ENCODE data around the gene TNN. TPM values are rescaled to one million over a fixed set of nuclear protein-coding genes. Genes with fewer than 3 reads are reported as not detected.

Gene TNN
- total and polyA plus RNA-seq, 2 experiments from 2014 or later = 0.18 to 0.31 TPM

DNA sequence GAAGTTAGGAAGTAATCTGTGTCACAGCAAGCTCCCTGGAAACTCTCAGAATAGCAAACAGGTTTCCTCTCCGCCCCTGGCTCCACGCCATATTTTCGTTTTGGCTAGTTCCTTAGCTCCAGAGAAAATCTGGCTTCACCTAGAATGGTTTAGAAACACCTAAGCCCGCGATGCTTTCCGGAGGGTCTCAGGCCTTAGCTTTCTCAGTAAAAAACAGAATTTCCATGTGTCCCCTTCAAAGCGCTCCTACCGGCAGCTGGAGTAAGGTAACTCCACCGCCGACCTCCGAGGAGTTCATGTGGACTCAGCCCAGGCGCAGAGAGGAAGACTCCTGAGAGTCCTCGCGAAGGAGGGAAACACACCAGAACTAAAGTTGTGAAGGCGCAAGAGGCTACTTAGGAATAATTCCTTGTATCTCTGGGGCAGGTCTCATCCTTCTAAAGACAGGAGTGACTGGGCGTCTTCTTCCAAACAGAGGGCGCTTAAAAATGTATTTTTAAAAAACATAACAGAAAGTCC is 124.5 kb downstream of the TNN start:
- H3K36me3 Mint-ChIP-seq (ENCODE audit: low read depth) = no peaks in the 10 kb centered on the region
- H3K27me3 Mint-ChIP-seq (ENCODE audit: insufficient read depth, low read depth, poor library complexity) = peaks cover 18% of the 10 kb centered on the region
- TF ChIP-seq REST (IDR thresholded peaks at IDR 0.05; ENCODE audit: unreplicated experiment) (no peak), EZH2 (IDR thresholded peaks at IDR 0.05; ENCODE audit: low read depth, unreplicated experiment) (no peak), STAT1 (IDR thresholded peaks at IDR 0.05; ENCODE audit: unreplicated experiment) (no peak), CREB1 (CRISPR knock-in tag; IDR thresholded peaks at IDR 0.05; ENCODE audit: low read depth) (0 out of 2 replicates have a peak, but pooled peaks have one; percentile 15), ZNF114 (CRISPR knock-in tag; IDR thresholded peaks at IDR 0.05) (no peak)
- TF ChIP-seq, protein P1, sequence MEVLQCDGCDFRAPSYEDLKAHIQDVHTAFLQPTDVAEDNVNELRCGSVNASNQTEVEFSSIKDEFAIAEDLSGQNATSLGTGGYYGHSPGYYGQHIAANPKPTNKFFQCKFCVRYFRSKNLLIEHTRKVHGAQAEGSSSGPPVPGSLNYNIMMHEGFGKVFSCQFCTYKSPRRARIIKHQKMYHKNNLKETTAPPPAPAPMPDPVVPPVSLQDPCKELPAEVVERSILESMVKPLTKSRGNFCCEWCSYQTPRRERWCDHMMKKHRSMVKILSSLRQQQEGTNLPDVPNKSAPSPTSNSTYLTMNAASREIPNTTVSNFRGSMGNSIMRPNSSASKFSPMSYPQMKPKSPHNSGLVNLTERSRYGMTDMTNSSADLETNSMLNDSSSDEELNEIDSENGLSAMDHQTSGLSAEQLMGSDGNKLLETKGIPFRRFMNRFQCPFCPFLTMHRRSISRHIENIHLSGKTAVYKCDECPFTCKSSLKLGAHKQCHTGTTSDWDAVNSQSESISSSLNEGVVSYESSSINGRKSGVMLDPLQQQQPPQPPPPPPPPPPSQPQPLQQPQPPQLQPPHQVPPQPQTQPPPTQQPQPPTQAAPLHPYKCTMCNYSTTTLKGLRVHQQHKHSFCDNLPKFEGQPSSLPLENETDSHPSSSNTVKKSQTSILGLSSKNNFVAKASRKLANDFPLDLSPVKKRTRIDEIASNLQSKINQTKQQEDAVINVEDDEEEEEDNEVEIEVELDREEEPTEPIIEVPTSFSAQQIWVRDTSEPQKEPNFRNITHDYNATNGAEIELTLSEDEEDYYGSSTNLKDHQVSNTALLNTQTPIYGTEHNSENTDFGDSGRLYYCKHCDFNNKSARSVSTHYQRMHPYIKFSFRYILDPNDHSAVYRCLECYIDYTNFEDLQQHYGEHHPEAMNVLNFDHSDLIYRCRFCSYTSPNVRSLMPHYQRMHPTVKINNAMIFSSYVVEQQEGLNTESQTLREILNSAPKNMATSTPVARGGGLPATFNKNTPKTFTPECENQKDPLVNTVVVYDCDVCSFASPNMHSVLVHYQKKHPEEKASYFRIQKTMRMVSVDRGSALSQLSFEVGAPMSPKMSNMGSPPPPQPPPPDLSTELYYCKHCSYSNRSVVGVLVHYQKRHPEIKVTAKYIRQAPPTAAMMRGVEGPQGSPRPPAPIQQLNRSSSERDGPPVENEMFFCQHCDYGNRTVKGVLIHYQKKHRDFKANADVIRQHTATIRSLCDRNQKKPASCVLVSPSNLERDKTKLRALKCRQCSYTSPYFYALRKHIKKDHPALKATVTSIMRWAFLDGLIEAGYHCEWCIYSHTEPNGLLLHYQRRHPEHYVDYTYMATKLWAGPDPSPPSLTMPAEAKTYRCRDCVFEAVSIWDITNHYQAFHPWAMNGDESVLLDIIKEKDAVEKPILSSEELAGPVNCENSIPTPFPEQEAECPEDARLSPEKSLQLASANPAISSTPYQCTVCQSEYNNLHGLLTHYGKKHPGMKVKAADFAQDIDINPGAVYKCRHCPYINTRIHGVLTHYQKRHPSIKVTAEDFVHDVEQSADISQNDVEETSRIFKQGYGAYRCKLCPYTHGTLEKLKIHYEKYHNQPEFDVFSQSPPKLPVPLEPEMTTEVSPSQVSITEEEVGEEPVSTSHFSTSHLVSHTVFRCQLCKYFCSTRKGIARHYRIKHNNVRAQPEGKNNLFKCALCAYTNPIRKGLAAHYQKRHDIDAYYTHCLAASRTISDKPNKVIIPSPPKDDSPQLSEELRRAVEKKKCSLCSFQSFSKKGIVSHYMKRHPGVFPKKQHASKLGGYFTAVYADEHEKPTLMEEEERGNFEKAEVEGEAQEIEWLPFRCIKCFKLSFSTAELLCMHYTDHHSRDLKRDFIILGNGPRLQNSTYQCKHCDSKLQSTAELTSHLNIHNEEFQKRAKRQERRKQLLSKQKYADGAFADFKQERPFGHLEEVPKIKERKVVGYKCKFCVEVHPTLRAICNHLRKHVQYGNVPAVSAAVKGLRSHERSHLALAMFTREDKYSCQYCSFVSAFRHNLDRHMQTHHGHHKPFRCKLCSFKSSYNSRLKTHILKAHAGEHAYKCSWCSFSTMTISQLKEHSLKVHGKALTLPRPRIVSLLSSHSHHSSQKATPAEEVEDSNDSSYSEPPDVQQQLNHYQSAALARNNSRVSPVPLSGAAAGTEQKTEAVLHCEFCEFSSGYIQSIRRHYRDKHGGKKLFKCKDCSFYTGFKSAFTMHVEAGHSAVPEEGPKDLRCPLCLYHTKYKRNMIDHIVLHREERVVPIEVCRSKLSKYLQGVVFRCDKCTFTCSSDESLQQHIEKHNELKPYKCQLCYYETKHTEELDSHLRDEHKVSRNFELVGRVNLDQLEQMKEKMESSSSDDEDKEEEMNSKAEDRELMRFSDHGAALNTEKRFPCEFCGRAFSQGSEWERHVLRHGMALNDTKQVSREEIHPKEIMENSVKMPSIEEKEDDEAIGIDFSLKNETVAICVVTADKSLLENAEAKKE (CRISPR knock-in tag; IDR thresholded peaks at IDR 0.05) = no peak
- TF ChIP-seq, protein P2, sequence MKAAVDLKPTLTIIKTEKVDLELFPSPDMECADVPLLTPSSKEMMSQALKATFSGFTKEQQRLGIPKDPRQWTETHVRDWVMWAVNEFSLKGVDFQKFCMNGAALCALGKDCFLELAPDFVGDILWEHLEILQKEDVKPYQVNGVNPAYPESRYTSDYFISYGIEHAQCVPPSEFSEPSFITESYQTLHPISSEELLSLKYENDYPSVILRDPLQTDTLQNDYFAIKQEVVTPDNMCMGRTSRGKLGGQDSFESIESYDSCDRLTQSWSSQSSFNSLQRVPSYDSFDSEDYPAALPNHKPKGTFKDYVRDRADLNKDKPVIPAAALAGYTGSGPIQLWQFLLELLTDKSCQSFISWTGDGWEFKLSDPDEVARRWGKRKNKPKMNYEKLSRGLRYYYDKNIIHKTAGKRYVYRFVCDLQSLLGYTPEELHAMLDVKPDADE (IDR thresholded peaks at IDR 0.05) = no peak
- H3F3A ChIP-seq (replicated peaks; ENCODE audit: low read depth) = peaks cover 7% of the 10 kb centered on the region; the same call in 1 of the 2 replicates
- no peaks in the 10 kb centered on the region for H3K79me2 ChIP-seq (replicated peaks; ENCODE audit: insufficient read depth)
- H3K27ac ChIP-seq (ENCODE audit: low read depth) = no peak overlapping the region
- H3K4me1 ChIP-seq (ENCODE audit: insufficient read depth) = peaks cover 11% of the 10 kb centered on the region; the same call in 1 of the 2 replicates
- no peaks in the 10 kb centered on the region for H3K9me2 ChIP-seq (ENCODE audit: insufficient read depth)
- H3K36me3 ChIP-seq (ENCODE audit: insufficient read depth) = no peaks in the 10 kb centered on the region
- H3K4me3 ChIP-seq = peak overlapping the region; percentile 62
- no peaks in the 10 kb centered on the region for H3K9me3 Mint-ChIP-seq
- peak overlapping the region; percentile 98 for H2AFZ ChIP-seq
- no peak overlapping the region for H3K27ac Mint-ChIP-seq
- no peaks in the 10 kb centered on the region for H4K20me1 ChIP-seq (replicated peaks; ENCODE audit: insufficient read depth)
- H3K4me1 Mint-ChIP-seq = no peaks in the 10 kb centered on the region
- DNase-seq (ENCODE audit: low spot score) (peak; percentile 63), ATAC-seq (peak; percentile 67)
- H3K27me3 ChIP-seq (ENCODE audit: insufficient read depth) = peaks cover 31% of the 10 kb centered on the region
- peak overlapping the region; percentile 87 for H3K4me3 Mint-ChIP-seq
- peak overlapping the region; percentile 86 for H3K4me2 ChIP-seq

Measured in GM23338 (cell line).